ENCODE data around the gene RAC3.
A peak's percentile ranks its signal among the peaks of the same experiment; 100 is the strongest.

The RAC3 gene

DNA sequence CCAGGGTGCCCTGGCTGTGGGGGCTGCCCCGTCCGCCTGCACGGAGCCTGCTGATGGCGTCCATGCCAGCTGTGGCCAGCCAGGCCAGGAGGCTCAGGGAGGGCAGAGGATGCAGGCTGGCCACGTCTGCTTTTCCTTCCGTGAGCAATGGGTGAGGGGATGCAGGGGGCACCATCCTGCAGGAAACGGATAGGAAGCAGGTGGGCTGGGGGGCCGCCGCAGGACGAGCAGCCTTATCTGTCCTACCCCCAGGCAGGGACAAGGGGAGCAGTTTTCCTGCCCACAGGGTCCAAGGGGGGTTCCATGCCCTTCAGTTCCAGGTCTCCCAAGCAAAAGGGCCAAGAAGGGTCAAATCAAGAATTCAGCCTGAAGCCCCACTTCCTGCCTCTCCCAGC is 27.4 kb downstream of the RAC3 start:
- no peak for DNase-seq

DNA sequence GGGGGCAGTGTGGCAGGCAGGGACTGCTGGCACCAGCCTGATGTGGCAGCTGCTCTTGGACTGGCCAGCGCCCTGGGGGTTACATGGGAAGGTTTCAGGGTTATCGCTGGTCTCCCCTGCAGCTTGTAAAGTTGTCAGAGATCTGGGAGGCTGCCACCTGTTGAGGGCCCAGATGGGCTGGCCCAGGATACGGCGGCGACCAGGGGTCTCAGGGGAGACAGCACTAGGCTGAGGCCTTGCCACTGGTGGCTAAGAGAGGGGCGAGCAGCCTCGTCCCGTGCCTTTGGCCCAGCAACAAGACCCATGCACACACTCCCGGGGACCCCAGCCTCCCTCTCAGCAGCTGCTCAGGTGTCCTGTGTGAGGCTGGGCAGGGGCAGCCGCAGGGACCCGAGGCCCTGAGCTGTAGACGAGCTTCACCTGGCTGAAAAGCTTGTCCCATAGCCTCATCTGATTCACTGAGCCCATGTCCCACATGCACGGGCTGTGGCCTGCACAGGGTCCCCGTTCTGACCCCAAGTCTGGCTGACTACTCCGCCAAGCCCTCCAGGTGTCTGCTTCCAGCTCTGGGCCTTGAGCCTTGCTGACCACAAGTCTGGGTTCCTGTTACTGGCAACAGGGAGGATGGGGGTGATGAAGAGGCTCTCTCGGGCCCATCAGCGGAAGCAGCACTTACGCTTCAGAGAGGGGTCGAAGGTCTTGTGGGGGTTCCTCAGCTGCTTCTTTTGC is 28.0 kb downstream of the RAC3 start:
- DNase-seq, result no peak

DNA sequence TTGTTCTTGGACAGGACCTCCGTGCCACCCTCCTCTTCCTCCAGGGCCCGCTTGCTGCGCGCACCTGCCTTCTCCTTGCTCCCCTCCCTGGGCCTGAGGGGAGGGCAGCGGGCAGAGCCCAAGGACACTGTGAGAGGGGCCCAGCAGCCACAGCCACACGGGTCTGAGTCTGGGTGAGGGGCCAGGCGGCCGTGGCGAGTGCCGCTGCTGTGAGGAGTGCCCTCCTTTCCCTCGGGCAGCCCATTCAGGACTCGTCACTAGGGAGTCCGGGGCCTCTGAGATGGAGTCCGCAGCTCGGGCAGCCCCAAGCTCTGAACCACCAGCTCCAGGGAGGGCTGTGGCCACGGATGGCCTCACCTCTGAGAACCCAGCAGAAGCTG is 28.5 kb downstream of the RAC3 start:
- DNase-seq, result no peak

DNA sequence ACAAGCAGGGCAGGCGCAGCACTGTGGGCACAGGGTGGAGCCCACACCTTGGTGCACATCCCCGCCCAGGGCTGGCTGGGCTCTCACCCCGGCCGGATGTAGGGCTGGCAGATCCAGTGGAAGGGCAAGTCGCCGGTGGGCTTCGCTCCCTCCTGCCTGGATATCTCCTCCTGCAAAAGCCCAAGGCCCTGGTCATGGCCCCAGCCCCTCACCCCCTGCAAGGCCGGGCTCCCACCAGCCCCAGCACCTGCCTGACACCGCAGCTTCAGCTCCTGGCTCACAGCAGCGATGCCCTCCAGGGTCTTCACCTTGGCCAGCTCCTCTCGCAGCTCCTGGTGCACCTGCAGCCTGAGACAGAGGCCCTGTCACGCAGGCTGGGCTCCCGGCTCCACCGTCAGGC is 29.1 kb downstream of the RAC3 start:
- no peak for DNase-seq

DNA sequence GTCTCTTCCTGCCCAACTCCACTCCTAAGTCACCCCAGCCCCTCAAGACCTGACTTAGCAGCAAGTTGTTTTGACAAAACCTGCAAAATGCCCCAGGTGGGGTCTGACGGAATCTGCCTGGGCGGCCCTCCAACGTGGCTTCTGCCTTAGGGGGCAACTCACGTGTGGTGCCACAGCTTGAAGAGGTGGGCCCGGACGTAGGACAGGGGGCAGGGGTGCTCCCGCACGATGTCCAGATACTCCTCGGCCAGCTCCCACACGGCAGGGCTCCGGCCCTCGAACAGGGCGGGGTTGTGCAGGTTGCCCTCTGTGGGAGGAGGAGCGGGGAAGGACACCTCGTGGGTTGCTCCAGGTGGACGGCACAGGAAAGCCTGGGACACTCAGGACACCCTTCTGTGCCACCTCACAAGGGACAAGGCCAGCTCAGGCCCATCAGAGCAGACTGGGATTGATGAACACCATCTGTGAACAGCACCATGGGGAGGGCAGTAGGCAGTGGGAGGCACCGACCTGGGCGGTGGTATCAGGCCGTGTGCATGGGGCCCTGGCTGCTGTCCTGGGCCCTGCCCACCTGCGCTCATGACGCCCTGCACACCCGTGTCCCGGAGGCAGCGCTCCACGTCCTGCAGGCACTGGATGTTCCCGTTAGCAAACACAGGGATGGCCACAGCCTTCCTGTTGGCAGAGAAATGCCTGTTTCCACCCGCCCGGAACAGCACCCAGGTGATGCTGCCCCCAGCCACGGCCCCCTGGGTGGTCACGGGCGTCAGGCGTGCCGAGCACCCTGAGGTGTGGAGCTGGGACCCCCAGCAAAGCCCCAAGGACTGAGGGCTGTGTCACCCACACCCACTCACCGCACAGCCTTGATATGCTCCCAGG is 29.8 kb downstream of the RAC3 start:
- no peak for DNase-seq

DNA sequence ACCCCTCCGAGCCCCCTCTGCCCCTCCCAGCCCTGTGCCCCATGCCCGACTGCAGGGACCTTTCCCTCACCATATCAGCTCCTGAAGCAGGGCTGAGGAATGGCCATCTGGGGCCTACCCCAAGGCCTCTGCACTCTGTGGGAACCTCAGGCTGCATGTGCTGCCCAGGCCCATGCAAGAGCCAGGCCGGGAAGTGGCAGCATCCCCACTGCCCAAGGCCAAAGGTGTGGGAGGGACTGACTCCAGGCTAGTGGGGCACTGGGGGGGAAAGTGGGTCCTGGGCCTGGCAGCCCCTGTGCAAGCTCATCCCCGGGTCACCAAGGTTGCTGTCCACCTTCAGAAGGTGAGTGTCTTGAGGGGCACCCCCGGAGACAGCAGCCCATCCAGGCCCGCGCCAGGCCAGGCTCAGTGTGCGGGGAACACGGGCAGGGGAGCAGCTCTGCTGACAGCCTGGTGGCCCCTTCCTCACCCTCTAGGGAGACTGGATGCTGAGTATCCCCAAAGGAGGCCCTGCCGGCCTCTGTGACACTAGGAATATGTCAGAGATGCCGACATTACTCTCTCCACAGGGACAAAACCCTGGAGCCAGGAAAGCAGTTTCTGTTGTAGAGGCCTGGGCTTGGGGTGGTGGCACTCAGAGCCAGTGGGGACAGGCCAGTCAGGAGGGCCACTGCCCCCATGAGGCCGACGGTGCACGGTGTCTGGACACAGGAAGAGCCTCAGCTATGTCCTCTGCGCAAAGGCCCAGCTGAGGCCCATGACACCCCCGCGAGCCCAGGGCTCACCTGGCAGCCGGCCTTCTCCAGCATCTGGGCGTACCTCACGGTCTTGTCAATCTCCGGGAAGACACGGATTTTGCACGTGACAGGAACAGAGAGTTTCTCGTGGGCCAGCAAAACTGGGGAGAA is 30.9 kb downstream of the RAC3 start:
- DNase-seq, result no peak

DNA sequence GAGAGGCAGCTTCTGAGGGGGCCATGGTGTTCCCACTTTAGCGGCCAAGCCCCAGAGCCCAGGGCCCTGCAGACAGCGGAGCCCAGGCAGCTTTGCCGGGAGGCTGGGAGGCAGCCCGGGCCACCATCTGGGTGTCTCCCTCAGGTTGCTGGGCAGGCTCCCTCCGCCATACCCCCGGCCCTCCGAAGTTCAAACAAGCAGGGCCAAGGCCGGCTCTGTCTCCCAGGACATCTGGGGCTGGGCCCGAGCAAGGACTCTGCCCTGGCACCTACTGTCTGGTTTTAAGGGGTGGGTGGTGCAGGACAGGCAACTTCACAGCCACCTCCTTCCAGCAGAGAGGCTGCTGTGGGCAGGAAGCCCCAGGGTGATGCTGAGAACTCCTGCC is 31.5 kb downstream of the RAC3 start:
- no peak for DNase-seq

DNA sequence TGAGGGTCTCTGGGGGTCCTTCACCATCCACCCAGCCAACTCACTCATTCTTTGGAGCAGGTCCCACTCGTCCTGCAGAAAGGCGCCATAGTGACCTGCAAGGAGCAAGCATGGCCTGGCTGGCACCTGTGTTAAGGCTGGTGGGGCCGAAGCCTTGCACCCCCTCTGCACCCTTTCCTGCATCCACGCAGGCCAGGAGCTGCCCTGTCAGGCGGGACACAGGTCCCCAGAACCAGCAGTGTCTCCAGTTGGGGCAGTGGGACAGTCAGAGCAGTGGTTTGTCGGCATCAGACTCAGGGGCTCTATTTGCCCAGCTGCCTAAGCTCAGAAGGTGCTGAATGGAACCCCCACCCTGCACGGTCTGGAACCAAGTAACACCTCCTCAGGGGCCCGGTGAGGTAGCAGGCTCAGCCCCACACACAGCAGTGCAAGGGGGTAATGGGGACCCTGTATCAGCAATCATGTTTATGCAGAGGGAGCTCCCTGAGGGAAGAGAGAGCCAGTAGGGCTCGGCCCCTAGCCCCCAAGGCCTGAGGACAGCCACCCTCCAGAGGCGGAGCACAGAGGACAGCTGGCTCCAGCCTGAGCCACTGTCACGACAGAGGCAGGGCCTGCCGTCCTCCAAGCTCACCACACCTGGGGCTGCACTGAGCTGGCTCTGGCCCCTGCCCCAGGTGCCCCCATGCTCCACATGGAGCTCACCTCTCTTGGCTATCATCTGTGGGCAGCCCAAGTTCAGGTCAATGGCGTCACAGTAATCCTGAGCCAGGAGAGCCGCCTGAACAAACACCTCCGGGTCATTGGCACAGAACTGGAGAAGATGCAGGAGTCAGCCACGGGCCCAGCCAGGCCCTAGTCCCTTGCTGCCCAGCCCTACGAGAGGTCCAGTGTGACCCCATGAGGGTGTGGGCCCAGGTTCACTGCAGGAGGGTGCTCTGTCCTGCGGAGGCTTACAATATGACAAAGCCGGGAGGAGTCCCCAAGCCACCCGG is 32.2 kb downstream of the RAC3 start:
- no peak for DNase-seq

DNA sequence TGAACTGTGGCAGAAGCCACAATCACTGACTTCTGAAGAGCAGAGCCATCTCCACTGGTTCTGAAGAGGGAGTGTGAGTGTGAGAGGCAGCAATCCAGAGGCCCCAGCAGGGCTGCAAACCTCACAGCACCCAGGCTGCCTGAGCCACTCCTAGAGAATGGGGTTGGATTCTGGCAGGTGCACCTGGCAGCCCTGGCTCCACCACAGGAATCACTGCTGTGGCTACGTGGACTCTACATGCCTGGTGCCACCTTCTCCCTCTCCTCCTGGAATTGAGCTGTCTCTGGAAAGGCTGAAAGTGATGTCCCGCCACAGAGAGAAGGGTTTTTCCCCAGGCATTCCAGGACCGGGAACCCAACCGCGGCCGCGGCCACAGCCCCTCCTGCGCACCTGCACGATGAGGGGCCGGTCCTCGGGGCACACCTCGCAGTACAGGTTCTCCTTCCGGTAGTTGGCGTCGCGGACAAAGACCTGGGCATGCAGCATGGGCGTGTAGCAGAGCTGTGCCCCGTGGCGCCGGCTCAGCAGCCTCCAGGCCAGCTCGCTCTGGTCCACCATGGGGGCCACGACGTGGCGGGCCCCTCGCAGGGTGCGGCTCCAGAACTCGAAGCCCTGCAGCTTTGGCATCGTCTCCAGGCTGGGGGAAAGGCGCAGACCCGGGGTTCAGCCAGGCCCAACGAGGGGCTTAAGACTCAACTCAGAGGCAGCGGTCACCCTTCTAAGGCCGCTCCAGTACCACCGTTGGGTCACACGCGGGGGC is 33.1 kb downstream of the RAC3 start:
- DNase-seq, result no peak

DNA sequence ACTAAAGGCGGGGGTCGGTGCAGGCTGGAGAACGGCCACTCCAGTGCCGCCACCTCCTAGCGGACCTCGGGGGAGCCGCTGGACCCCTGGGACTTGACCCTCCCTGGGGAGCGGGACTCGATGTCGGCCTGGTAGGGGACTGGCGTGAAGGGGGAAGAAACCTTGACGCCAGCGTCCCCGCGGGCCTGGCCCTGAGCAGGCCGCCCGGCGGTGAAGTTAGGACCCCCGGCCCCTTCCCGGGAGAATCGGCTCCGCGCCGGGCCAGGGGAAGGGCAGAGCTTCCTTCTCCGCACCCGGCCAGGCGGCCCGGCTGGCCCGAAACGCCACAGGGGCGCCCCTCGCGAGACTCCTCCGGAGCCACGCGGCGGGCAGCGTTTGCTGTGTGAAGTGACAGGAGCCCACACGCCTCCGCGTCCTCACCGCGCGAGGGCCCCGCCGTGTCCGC is 33.7 kb downstream of the RAC3 start:
- peak; percentile 51 for DNase-seq

DNA sequence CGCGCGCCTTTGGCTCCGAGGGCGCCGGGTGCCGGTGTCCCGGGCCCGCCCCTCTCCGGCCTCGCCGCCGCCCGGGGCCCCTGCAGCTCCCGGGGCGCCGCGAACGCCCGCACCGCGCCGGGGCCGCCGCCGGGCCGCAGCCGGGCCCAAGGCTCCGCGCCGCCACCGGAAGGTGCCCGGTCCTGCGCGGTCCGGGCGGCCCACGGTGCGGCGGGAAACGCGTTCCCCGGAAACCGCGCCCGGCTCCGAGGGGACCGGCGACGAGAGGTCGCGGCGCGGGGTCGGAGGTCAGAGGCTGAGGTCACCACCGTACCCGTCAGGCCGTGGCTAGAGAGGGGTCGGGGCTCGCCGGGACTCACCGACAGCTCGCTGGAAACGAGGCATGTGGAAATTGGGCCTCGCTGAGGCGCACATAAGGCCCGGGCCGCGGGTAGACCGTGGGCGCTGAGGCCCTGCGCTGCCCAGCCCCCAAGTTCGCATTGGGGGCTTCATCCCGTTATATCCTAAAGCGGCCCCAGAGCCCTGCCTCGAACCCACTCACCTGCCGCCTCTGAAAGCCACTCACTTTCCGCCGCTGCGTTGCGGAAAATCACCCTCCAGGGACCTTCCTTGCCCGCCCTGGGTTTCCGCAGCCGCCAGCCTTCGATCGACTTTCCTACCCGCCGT is 34.3 kb downstream of the RAC3 start, which contains the start of gene DUS1L:
Gene DUS1L, minus strand, starts transcription at position 167 of the 666 bp plus-strand sequence. CDS start 745 bp downstream, outside the sequence.
- peak; percentile 72 for DNase-seq

DNA sequence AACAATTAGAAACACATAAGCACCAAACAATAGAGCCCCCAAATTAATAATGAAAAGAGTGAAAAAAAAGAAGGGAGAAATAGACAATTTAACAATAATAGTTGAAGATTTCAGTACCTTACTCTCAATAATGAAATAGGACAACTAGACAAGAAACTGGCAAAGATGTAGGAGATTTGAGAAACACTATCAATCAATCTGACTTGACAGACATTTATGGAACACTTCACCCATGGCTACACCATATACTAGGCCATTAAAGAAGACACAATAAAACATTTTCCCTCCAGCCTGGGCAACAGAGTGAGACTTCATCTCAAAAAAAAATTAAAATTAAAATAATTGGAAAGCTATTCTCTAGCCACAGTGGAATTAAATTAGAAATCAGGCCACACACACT is 39.1 kb downstream of the RAC3 start:
- DNase-seq, result no peak

DNA sequence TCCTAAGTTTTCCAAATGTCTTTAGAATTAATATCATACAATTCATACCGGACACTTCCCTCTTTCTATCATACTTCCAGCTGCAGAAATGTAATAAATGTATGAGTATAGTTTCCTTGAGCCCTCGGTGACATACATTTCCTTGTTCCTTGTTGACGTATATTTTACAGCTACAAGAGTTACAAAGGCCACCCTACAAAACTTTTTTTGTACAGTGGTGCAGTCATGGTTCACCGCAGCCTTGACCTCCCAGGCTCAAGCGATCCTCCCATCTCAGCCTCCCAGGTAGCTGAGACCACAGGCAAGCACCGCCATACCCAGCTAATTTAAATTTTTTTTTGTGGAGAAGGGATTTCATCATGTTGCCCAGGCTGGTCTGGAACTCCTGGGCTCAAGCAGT is 41.3 kb downstream of the RAC3 start:
- no peak for DNase-seq

DNA sequence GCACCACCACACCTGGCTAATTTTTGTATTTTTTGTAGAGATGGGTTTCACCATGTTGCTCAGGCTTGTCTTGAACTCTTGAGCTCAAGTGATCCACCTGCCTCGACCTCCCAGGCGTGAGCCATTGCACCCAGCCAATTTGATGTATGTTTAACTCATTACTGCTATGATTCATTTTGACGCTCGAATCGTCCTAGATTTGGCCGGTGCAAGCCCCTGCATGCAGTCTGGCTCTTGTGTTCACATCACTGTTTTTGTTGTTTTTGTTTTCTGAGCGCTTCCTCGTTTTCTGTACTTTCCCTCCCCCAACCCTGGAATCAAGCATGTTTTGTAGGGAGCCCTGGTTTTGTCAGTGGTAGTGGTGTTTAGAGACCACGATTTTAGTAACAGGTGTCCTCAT is 42.0 kb downstream of the RAC3 start:
- DNase-seq, result no peak

DNA sequence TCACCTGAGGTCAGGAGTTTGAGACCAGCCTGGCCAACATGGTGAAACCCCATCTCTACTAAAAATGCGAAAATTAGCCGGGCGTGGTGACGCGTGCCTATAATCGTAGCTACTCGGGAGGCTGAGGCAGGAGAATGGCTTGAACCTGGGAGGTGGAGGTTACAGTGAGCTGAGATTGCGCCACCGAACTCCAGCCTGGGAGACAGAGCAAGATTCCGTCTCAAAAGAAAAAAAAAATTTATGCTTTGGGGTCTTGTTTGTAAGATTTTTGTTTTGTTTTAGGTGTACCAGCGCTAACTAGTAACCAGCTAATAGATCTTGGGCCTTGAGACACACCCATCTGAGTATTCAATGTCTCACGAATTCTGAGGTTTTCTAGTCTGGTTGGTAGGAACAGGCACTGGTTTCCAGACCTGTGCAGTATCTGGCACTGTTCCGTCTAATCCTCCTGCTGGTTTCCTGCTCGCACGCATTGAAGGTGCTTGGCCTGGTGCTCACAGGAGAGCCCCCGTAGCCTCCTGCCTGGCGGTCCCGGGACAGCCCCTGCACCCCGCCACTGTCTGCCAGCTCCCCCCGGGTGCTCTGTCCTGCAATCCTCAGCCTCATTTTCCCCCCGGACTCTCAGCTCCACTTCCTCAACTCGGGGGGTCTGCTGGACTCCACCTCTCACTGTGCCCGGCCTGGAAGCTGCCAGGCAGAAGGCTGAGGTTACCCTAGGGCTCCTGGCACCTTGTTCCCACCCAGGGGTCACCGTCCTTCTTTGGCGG is 44.7 kb downstream of the RAC3 start:
- no peak for DNase-seq

DNA sequence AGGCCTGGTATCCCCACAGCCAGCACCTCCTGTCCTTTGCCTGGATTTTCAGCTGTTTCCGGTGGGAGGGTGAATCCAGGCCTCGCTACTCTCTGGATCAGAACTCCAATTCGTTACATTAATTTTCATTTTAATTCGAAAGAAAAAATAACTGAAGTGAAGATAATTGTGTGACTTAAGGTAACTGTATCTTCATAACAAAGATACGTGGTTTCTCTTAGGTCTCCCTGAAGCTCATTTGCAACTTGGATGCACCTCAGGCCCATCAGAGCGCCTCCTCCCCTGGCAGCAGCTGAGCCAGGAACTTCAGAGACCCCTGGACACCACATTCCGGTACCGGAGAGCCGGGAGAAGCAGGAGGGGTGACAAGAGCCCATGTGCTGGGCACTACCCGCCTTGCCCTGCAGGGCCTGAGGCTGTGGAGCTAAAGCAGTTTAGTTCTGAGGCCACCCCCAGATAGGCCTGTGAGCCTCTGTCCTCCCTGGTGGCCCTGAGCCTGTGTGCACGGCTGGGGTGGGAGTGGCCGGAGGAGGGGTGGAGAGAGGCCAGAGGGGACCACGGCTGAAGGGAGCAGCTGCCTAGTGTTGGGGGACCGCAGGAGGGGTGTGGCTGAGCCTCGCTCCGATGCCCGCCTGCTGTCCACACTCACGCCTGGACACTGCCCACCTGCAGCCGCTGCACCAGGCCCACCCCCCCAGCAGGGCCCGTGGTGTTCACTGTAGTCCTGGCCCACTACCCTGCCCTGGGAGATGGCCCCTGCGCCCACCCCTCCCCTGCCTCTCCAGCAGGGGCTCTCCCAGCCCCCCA is 45.5 kb downstream of the RAC3 start:
- no peak for DNase-seq

DNA sequence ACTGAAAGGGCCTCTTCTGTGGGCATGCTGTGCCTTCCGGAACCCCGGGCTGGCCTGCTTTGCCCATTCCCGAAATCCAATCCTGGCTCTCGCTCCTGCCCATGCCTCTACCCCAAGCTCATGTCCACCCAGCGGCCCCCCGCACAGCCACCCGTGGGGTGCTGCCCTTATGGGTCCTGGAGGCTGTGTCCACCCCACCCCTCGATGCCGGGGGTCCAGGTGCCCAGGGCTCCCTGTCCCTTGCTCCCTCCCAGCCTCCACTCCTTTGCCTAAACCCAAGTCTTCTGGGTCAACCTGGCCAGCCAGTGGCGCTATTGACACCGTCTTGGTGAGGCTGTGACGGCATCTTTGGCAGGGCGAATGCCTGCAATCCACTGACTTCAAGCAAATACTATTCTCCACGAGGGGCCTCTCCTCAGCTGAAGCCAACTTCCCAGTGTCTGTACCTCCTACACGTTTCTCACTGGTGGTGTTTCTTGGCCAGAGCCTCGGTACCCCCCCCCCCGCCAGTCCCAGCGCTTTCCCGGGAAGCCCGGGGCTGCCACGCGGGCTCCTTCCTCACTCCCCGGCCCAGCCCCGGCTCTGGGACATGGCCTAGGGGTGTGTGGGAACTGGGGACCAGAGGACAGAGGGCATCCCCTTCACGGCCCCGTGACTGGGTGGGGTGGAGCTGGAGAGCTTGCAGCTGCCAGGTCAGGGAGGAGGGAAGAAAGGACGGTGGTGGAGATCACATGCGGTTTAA is 46.3 kb downstream of the RAC3 start:
- no peak for DNase-seq

DNA sequence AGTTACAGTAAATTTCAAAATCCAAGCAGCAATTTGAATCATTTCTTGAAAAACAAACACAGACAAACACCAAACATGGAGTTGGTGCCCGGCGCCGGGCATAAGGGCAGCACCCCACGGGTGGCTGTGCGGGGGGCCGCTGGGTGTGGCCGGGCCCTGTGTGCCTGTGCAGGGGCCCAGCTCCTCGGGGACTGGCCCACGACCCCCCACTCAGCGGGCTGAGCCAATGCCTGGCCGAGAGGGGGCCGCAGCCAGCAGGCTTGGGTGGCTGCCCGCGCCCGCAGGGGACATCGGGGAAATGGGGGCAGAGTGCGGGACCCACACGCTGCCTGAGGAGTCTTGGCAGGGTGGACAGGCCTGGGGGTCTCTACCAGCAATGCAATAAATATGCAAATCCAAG is 47.0 kb downstream of the RAC3 start:
- DNase-seq, result no peak

Measured in activated naive CD4-positive, alpha-beta T cell treated with Interleukin-2 at 50 U/mL for 16 hours (primary cell).